ENCODE results near the gene MTUS2. TPM values are rescaled to one million over a fixed set of nuclear protein-coding genes. Genes with fewer than 3 reads are reported as not detected.
"Not testable (repeated sequence)": the region's sequence is repeated elsewhere in the genome, so short reads cannot be mapped to it uniquely, and the experiment has no call there.

Gene MTUS2
- total RNA-seq, 1 donor, result 0.36 TPM

- no peak overlapping the region for H3K4me3 ChIP-seq (ENCODE audit: low read depth, low read length)
- no peak for TF ChIP-seq CTCF (IDR thresholded peaks at IDR 0.05; ENCODE audit: insufficient read depth, low read length)
- DNase-seq (ENCODE audit: low read depth), result no peak
Measured at GRCh38 chr13:28981530-28981929, 161.4 kb downstream of the MTUS2 start.

DNA sequence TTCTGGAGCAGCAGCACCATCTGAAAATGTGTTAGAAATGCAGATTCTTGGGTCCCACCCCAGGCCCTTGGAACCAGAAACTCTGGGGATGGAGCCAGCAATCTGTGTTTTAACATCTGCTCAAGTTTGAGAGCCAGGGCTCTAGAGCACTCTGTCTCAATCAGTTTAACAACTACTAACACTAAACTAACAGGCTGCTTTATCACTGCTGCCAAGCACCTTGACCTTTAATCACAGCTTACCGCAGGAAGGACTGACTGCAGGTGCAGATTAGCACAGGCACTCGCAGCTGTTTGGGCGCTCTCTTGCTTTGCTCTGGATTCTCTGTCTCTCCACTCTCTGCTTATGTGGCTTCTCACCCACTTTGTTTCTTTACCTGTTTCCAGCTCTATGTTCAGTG is 163.5 kb downstream of the MTUS2 start:
- TF ChIP-seq CTCF (IDR thresholded peaks at IDR 0.05; ENCODE audit: insufficient read depth, low read length), result no peak
- no peak for DNase-seq (ENCODE audit: low read depth)
- H3K4me3 ChIP-seq (ENCODE audit: low read depth, low read length), result no peak overlapping the region

DNA sequence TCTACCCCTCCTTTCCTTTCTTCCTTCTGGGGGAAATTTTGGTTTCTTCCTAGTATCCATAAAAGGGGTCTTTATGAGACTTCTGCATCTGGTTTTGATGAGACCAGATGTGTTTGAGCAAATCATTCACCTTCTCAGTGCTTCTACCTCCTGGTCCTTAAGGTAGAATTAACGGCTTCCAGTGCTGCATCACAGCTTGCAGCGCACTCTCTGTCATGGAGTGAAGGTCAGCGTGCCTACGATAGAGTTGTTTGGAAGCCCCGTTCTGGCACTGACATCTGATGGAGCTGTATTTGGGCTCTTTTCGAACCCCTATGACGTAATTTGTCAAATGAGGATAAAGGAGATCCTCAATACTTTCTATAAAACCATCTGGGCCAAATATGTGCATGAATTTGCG is 164.2 kb downstream of the MTUS2 start:
- TF ChIP-seq CTCF (IDR thresholded peaks at IDR 0.05; ENCODE audit: insufficient read depth, low read length), result no peak
- no peak overlapping the region for H3K4me3 ChIP-seq (ENCODE audit: low read depth, low read length)
- DNase-seq (ENCODE audit: low read depth), result no peak

DNA sequence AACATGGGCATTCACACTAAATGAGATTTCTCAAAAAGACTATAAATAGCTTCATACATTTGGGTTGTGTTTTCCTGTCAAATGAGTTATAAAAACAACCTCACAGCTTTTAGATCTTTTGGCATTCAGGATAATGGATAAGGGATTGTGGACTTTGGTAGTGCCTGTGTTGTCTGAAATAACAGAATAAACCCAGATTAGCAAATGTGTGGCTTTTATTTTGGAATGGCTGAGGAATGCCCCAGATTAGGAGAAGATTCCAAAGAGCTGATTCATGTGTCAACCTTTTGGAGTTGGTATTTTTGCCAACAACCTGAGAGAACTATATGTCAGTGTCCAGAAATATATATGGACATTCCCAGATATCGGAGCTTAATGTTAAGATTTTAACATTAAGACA is 164.7 kb downstream of the MTUS2 start:
- no peak overlapping the region for H3K4me3 ChIP-seq (ENCODE audit: low read depth, low read length)
- no peak for TF ChIP-seq CTCF (IDR thresholded peaks at IDR 0.05; ENCODE audit: insufficient read depth, low read length)
- DNase-seq (ENCODE audit: low read depth), result no peak

- not testable (repeated sequence) for DNase-seq (ENCODE audit: low read depth); H3K4me3 ChIP-seq (ENCODE audit: low read depth, low read length)
Measured at GRCh38 chr13:28990378-28990777, 170.2 kb downstream of the MTUS2 start.

GRCh38 chr13:28991764-28992163 is 171.6 kb downstream of the MTUS2 start:
- no peak overlapping the region for H3K4me3 ChIP-seq (ENCODE audit: low read depth, low read length)
- DNase-seq (ENCODE audit: low read depth), result no peak
- TF ChIP-seq CTCF (IDR thresholded peaks at IDR 0.05; ENCODE audit: insufficient read depth, low read length), result no peak

GRCh38 chr13:29000826-29001225 is 180.7 kb downstream of the MTUS2 start:
- H3K4me3 ChIP-seq (ENCODE audit: low read depth, low read length), result no peak overlapping the region
- DNase-seq (ENCODE audit: low read depth), result no peak
- TF ChIP-seq CTCF (IDR thresholded peaks at IDR 0.05; ENCODE audit: insufficient read depth, low read length), result no peak

All from fibroblast of the aortic adventitia (primary cell).